ENCODE results near the gene ABCA4. TPM values are rescaled to one million over a fixed set of nuclear protein-coding genes. Genes with fewer than 3 reads are reported as not detected.

ABCA4 gene
- total RNA-seq, 4 donors from 2014 or later, result 0.49 to 2.0 (median 1.0) TPM; not detected in 1

DNA sequence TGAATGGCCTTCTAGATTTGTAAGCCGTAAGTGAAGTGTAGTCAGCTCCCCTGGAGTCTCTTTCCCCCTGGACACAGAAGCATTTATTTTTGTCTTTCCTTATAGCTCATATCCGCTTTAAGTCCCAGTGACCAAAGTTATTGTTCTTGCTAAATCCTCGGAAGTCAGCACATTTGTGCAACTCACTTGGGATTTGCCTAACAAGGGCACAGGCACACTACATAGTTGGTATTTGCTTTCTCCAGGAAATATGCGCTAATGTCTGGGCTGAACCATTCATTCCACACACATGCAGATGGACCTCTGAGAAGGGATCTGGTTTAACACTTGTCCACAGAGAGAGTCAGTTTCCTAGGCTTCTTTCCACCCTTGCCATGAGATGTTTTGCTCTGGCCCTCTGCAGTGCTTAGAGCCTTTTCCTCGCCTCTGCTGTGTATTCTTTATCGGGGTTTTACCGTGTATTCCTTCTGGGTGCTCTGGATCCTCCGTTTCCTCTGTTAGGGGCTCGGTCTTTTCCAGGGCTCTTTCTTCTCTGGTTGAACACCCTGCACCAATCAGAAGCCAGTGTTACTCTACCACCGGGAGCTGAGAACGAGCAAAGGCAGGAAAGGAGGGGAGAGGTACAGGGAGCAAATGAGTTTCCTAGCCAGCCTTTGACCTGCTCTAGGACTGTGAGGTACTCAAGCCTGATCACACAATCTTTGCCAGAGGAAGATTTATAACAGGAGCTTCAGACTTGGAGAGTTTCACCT lies 72.4 kb downstream of the ABCA4 start:
- H3K27me3 ChIP-seq, result no peaks in the 10 kb centered on the region
- no peaks in the 10 kb centered on the region for H3K9me3 ChIP-seq
- no peaks in the 10 kb centered on the region for H3K36me3 ChIP-seq
- no peak for TF ChIP-seq CTCF (IDR thresholded peaks at IDR 0.05)
- TF ChIP-seq POLR2A (IDR thresholded peaks at IDR 0.05), result no peak
- no peak overlapping the region for H3K4me3 ChIP-seq
- no peaks in the 10 kb centered on the region for H3K4me1 ChIP-seq
- intact Hi-C loops (cut with DNase I; ENCODE audit: low total_unique reads), result loop anchor here (5.0 kb wide), 1 partner anchor 289 kb away; no protein-coding TSS in a partner anchor
- no peak for DNase-seq
- peak overlapping the region; percentile 54 to 57 for H3K27ac ChIP-seq

DNA sequence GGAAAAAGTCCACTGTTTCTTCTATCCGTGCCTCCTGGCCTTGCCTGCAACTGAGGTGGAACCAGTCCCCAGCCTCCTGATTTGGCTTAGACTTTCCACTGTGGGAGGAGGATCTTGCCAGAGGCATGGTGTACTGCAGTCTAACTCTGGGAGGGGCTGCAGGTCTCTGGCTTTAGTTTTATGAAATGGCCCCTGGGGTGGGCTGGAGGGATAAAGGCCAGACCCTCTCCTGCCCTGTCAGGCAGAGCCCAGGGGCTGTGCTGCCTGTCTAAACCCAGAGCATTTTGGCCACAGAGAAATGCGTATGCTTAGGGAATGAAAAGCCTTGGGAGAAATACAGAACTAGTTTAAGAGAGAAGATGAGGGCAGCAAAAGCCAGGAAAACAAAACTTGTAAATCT lies 73.0 kb downstream of the ABCA4 start:
- DNase-seq, result no peak
- no peaks in the 10 kb centered on the region for H3K27me3 ChIP-seq
- no peaks in the 10 kb centered on the region for H3K4me1 ChIP-seq
- intact Hi-C loops (cut with DNase I; ENCODE audit: low total_unique reads), result loop anchor here (5.0 kb wide), 1 partner anchor 289 kb away; no protein-coding TSS in a partner anchor
- H3K27ac ChIP-seq, result peak overlapping the region; percentile 50 to 55
- no peak for TF ChIP-seq POLR2A (IDR thresholded peaks at IDR 0.05)
- TF ChIP-seq CTCF (IDR thresholded peaks at IDR 0.05), result no peak
- no peak overlapping the region for H3K4me3 ChIP-seq
- no peaks in the 10 kb centered on the region for H3K9me3 ChIP-seq
- H3K36me3 ChIP-seq, result no peaks in the 10 kb centered on the region

- peak; percentile 74 to 84 (median 78) for TF ChIP-seq CTCF (IDR thresholded peaks at IDR 0.05)
- TF ChIP-seq POLR2A (IDR thresholded peaks at IDR 0.05), result peak in 1 of 2 donors; percentile 16
- no peaks in the 10 kb centered on the region for H3K9me3 ChIP-seq
- H3K27ac ChIP-seq, result peak overlapping the region; percentile 58 to 76
- H3K4me1 ChIP-seq, result no peaks in the 10 kb centered on the region
- intact Hi-C loops (cut with DNase I; ENCODE audit: low total_unique reads), result loop anchor here (5.0 kb wide), 1 partner anchor 292 kb away; no protein-coding TSS in a partner anchor
- DNase-seq, result peak; percentile 80 to 85
- H3K4me3 ChIP-seq, result no peak overlapping the region
- H3K36me3 ChIP-seq, result no peaks in the 10 kb centered on the region
- H3K27me3 ChIP-seq, result no peaks in the 10 kb centered on the region
Measured at GRCh38 chr1:94045465-94046056, 75.4 kb downstream of the ABCA4 start.

DNA sequence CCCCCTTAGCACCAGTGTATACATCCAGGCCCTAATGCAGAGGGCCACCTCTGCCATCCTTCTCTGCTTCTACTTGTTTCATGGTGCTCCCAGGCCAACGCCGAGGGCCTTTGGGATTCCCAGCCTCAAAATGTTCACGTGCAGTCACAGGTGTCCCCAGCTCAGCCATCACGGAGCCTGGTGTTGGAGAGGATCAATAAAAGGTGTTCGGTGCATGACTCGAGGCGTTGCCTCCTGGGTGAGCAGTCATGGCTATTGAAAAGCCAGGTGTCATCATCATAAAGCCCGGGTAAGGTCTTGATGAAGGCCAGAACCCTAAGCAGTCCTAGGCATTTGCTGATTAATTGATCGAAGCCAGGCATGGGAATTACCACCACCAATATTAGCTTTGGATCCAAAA lies 76.1 kb downstream of the ABCA4 start:
- intact Hi-C loops (cut with DNase I; ENCODE audit: low total_unique reads), result loop anchor here (5.0 kb wide), 1 partner anchor 292 kb away; no protein-coding TSS in a partner anchor
- Histone ChIP-seq H3K9me3 (no peaks in the 10 kb centered on the region), H3K27me3 (no peaks in the 10 kb centered on the region), H3K27ac (peak overlapping the region; percentile 58 to 76), H3K36me3 (no peaks in the 10 kb centered on the region), H3K4me1 (no peaks in the 10 kb centered on the region), H3K4me3 (no peak overlapping the region)
- TF ChIP-seq CTCF (IDR thresholded peaks at IDR 0.05), result no peak
- no peak for TF ChIP-seq POLR2A (IDR thresholded peaks at IDR 0.05)
- no peak for DNase-seq

DNA sequence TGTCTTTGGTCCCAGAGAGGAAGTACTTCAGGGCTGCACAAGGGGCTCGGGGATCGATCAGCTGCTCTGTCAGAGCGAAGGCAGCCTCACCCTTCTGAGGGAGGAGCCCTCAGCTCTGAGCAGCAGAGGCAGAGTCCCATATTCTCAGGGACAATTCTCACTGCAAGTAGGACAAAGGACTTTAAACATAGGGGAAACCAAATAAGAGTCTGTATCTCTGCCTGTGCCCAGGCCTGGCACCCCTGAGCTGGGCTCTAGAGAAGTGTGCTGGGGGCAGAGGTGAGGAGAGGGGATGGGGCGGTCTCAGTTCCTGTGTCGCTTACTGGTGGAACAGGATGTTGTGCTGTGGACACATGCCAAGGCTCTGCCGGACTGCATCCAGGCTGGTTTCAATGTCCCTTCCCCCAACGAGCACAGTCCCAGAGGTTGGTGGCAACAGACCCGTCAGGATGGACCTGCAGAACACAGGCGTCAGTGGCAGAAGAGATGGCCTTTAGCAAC lies 76.6 kb downstream of the ABCA4 start:
- H3K4me3 ChIP-seq, result no peak overlapping the region
- H3K9me3 ChIP-seq, result no peaks in the 10 kb centered on the region
- no peaks in the 10 kb centered on the region for H3K27me3 ChIP-seq
- TF ChIP-seq CTCF (IDR thresholded peaks at IDR 0.05) (no peak), POLR2A (IDR thresholded peaks at IDR 0.05) (no peak)
- peak overlapping the region; percentile 58 to 76 for H3K27ac ChIP-seq
- no peaks in the 10 kb centered on the region for H3K4me1 ChIP-seq
- intact Hi-C loops (cut with DNase I; ENCODE audit: low total_unique reads), result no loop called here
- peak; percentile 34 to 72 for DNase-seq
- H3K36me3 ChIP-seq, result no peaks in the 10 kb centered on the region
